GM18858 (cell line): ENCODE results near the gene KMT5C.

Source experiments
- ATAC-seq: cut with Tn5 transposase; IDR thresholded peaks from one replicate; pipeline ENCODE4 v1.9.1; 2021; ENCODE audit not compliant: unreplicated experiment

KMT5C gene

GRCh38 chr19:55339105-55339888, at the start of gene KMT5C:
TSS of gene KMT5C (plus strand) at chr19:55339876. CDS start at chr19:55341937, 2,061 bp downstream.
- peak; percentile 64 for ATAC-seq

DNA sequence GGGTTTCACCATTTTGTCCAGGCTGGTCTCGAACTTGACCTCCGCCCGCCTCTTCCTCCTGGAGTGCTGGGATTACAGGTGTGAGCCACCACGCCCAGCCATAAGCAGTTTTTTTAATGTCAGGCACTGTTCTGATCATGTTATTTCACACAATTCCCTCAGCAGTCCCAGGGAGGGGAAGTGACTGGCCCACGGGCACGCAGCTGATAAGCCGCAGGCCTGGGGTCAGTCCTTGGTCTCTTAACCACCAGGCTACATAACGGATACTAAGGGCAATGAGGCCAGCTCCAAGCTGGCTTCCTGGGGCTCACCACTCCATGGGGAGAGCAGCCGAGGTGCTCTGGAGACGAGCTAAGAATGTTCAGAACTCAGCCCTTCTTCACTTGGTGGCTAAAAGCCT, 42.4 kb upstream of the KMT5C start:
- ATAC-seq: no peak

GRCh38 chr19:55299991-55300390, 39.7 kb upstream of the KMT5C start:
- no peak for ATAC-seq

- no peak for ATAC-seq
Observed at GRCh38 chr19:55300886-55301458, 38.7 kb upstream of the KMT5C start.

DNA sequence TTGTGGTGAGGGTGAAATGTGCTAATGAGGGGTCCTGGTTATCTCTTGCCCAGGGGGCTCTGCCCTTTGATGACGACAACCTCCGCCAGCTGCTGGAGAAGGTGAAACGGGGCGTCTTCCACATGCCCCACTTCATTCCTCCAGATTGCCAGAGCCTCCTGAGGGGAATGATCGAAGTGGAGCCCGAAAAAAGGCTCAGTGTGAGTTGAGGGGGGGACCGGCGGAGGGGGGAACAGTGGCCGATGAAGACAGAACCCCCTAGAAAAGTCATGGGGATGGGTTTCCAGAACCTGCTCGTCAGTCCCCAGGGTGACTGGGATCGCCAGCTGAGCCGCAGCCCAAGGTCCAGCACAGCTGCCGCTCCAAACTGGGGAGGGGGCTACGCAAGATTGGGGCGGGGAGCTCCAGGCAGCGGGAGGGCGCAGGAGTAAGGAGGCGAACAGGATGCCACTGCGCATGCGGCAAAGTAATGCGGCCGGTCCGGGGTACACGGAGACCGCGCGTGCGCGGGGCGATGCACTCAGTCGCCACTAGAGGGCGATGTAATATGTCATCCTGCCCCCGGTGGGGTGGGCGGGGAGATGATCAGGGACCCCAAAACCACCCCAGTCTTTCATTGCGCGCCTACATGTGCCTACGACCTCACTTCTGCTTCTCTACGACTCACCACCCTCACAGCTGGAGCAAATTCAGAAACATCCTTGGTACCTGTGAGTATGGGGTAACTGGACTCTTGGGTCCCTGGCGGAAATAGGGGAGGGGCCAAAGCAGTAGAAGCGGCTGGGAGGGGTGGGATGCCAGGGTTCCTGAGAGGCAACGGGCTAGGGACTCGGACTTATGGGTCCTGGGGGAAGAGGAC, 38.0 kb upstream of the KMT5C start:
- peak; percentile 55 for ATAC-seq

GRCh38 chr19:55302318-55302703, 37.4 kb upstream of the KMT5C start:
- ATAC-seq: no peak

DNA sequence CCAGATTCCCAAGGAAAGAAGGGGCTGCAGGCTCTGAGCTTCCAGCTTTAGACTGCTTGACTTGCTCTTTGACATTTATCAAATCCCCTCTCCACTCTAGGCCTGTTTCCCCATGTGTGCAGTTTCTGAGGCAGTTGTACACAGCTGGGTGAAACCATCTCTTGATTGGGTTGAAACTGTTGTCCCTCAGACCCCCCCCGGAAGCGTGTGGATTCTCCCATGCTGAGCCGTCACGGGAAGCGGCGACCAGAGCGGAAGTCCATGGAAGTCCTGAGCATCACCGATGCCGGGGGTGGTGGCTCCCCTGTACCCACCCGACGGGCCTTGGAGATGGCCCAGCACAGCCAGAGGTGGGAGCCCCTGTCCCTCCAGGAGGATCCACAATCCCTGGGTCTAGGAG, 36.2 kb upstream of the KMT5C start:
- ATAC-seq: no peak

DNA sequence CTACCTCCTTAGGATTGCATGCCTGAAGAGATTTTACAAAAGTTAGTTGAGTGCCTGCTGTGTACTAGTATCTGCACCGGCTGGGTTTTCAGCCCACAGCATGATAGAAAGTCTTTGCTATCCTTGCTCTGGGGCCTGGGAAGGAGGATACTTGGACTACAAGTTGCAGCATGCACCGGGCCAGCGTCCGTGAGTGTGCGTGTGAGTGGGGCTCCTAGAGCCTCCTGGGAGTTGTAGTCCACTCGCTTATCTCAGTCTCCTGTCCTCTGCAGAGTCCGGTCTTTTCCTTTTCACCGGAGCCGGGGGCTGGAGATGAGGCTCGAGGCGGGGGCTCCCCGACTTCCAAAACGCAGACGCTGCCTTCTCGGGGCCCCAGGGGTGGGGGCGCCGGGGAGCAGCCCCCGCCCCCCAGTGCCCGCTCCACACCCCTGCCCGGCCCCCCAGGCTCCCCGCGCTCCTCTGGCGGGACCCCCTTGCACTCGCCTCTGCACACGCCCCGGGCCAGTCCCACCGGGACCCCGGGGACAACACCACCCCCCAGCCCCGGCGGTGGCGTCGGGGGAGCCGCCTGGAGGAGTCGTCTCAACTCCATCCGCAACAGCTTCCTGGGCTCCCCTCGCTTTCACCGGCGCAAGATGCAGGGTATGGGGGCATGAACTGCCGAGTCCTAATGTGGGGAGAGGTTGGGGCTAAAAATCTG, 35.2 kb upstream of the KMT5C start:
- ATAC-seq: no peak

DNA sequence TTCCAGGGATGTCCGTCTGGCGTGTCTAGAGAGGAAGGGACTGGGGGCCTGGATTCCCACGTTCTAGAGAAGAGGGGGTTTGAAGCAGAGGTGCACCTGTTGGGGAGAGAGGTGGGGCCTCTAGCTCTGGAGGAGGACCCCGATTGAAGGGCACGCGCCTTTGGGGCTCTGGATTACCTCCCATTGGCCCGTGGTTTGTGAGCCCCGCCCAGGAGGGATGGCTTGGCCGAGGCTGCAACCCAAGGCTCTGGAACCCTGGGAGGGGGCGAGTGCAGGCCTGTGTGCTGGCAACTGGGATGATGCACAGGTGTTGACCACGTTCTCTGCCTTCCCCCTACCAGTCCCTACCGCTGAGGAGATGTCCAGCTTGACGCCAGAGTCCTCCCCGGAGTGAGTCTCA, 34.7 kb upstream of the KMT5C start:
- ATAC-seq: no peak

DNA sequence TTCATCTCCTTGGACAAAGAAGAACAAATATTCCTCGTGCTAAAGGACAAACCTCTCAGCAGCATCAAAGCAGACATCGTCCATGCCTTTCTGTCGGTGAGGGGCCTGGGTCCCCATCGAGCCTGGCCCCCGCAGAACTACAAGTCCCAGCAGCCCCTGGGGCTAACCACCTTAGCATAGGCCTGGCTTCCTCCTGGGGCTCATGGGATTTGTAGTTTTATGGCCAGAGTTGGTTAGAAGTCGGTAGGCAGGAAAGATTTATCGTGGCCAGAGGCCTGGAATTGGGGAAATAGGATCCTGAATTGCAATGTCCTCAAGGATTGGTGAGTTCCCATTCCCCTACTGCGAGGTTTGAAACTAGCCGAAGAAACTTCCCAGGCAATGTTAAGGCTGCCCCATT, 34.2 kb upstream of the KMT5C start:
- ATAC-seq: no peak

DNA sequence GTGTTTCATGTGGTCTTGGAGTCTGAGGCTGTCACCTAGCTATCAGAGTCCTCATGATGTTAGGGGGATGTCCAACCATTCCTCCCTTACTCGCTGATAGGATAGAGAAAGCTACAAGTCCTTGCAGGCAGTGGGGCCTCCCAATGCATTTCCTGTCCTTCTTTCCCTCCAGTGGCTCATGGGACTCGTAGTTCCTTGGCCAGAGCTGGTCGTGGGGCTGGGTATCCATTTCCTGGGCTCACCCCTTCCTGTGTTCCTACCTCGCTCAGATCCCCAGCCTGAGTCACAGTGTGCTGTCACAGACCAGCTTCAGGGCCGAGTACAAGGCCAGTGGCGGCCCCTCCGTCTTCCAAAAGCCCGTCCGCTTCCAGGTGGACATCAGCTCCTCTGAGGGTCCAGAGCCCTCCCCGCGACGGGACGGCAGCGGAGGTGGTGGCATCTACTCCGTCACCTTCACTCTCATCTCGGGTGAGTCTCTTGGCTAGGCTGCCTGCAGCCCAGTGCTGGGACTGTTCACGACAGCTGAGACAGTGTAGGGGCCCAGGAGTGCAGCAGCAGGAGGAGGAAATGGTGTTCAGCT, 33.6 kb upstream of the KMT5C start:
- ATAC-seq: no peak

DNA sequence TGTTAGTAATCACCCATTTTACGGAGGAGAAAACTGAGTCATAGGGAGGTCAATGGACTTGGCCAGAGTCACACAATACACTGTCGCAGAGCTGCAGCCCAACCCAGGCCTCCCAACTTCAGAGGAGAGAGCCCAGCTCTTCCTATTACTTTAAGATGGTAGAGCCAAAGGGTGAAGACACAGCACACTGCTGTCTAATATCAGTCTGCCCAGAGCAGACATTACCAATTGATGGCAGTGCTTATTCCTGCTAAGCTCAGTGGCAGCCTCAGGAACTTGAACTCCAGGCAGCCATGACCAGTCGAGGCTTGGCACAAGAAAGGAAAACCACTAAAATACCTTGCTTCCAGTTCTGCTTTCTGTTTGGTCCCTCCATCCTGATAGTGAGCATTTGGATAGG, 33.0 kb upstream of the KMT5C start:
- ATAC-seq: no peak

GRCh38 chr19:55308281-55308680, 31.4 kb upstream of the KMT5C start:
- ATAC-seq: no peak

DNA sequence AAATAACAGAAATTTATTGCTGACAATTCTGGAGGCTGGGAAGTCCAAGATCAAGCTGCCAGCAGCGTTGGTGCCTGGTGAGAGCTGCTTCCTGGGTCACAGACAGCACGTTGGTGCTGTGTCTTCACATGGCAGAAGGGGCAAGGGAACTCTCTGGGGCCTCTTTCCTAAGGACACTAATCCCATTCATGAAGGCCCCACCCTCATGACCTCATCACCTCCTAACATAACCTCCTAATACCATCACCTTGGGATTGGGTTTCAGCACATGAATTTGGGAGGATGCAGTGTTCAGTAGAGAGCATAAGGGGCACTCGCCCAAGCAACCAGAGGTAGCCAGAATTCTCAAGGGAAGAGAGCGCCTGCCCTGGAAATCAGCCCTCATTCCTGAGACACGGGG, 30.2 kb upstream of the KMT5C start:
- no peak for ATAC-seq

GRCh38 chr19:55310498-55310897, 29.2 kb upstream of the KMT5C start:
- ATAC-seq: no peak

DNA sequence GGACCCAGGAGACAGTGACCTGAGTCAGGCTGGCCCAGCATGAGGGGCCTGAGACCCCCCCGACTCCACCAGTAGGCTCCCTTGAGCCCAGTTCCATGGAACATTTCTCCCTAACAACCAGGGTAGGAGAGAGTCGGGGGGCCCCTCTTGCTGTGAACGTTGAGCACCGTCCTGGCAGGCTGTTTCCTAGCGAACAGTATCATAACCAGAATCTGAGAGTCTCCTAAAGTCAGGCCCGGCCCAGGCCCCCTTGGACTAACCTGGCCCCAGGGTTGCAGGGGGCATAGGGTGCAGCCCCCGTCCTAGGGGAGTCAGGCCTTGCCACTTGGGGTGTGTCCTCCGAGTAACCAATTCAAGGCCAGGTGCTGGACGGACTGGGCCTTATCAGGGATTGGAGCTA, 28.3 kb upstream of the KMT5C start:
- ATAC-seq: no peak

GRCh38 chr19:55311797-55312196, 27.9 kb upstream of the KMT5C start:
- no peak for ATAC-seq

DNA sequence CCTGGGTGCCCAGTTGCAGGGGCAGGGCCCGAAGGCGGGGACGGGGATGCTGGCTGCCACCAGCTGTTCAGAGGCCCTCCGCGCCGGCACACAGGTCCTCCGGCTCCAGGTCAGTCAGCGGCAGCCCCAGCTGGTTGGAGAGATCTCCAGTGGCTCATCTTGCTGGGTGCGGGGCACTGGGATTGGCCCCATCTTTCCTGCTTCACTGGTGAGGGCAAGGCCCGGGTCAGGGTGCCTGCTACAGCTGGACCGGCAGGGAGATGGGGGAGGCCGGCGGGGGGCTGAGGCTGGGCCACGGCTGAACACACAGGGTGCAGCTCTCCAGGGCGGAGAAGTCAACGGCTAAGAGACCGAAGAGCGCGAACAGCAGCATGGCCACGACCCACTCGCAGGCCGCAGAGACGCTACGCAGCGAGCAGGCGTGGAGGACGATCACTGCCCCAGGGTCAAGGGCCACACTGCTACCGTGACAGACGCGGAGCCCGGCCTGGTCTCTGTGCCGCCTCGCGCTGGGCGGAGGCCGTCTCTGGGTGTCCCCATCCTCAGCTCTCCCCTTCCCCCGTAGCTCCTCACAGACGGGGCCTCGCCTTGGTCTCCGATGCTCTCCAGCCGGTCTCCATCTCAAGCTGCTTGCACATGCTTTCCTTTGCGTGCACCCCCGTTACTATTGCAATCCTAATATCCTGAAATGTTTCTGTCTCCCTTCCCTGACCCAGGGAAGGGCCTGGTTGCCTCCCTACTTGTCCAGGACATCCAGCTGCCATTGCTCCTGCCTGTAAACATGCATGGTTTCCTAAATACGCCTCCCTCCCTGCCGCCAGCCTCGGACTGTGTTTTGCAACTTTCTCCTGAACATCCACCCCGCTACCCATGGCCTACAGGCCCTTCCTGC, 26.8 kb upstream of the KMT5C start:
- ATAC-seq: no peak

DNA sequence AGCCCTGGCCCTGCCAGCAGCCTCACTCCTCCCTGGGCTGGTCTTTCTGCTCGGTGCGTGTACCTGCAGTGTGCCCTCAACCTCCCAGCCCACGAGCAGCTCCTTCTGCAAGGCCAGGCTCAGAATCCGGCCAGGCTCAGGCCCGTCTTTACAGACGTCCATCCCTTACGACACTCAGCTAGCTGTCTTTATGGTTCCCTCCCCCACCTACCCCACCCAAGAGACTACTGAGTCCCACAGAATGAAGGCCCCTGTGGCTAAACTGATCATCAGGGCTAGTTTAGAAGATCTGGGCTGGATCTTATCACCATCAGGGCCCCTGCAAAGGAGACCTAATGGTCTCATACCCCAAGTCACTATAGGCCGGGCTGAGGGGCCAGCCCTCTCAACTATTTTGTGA, 25.3 kb upstream of the KMT5C start:
- no peak for ATAC-seq

GRCh38 chr19:55315956-55316525, 23.6 kb upstream of the KMT5C start:
- ATAC-seq: no peak
